AG04450 (cell line): ENCODE measurements around the gene MDC1. TPM values are rescaled to one million over a fixed set of nuclear protein-coding genes. Genes with fewer than 3 reads are reported as not detected.

ENCODE experiments used
- CTCF ChIA-PET: fragments of 300-600, 350-600 bp; formaldehyde crosslinking; extraction: SDS; loops from one replicate; lab custom pipeline; 2022; ENCODE audit warnings: antibody characterized with exemption, inconsistent platforms; lab: Charles Lee
- POLR2A ChIA-PET: fragments of 350-600 bp; formaldehyde crosslinking; extraction: SDS; loops from one replicate; lab custom pipeline; 2021; ENCODE audit warnings: antibody characterized with exemption, inconsistent platforms; lab: Yijun Ruan, JAX
- DNase-seq: peaks from one replicate; pipeline ENCODE4 v3.0.0-alpha.2; 2011; ENCODE audit warnings: low read depth, low spot score
- H3K27ac ChIP-seq: one replicate; pipeline ENCODE4 v1.5.1; 2012; ENCODE audit warnings: low read depth, low read length, control low read depth
- H3K27me3 ChIP-seq: one replicate; pipeline ENCODE4 v1.6.0; 2012; ENCODE audit warnings: low read length; ENCODE audit not compliant: control insufficient read depth, insufficient read depth
- H3K4me3 ChIP-seq: 2 replicates; pipeline ENCODE4 v1.5.1; 2011; ENCODE audit warnings: mild to moderate bottlenecking, low read depth, low read length, control low read depth
- H3K9me3 ChIP-seq: 2 replicates; pipeline ENCODE4 v1.5.1; 2012; ENCODE audit warnings: low read length; ENCODE audit not compliant: control insufficient read depth, insufficient read depth
- CTCF ChIP-seq: IDR thresholded peaks from 2 replicates; pipeline ENCODE4 v1.5.1; 2011; ENCODE audit warnings: low read depth, low read length, control low read depth, inconsistent platforms
- polyA plus RNA-seq: library from polyadenylated mRNA; depleted of rRNA; stranded (reverse); fragments of >200 nt; gene quantifications from 2 replicates; pipeline ENCODE4 v1.2.3, GENCODE V29; 2011

MDC1 gene
- polyA plus RNA-seq, 1 experiment, result 4.1 TPM

- CTCF ChIA-PET, result interaction anchor here (1.5 kb wide), 1 partner anchor 11 kb away, joined by 6 read pairs; no protein-coding TSS in a partner anchor
- TF ChIP-seq CTCF, result no peak
- POLR2A ChIA-PET, result interaction anchor here (2.1 kb wide), 1 partner anchor 18 kb away, joined by 8 read pairs; no protein-coding TSS in a partner anchor
- Histone ChIP-seq H3K9me3 (0 out of 2 replicates have a peak, but pooled peaks cover 4% of the 10 kb centered on the region), H3K27ac (peak overlapping the region; percentile 48), H3K27me3 (no peaks in the 10 kb centered on the region), H3K4me3 (no peak overlapping the region)
- no peak for DNase-seq
These were observed 46.1 kb upstream of the MDC1 start for GRCh38 chr6:30763155-30763617.

- DNase-seq, result no peak
These were observed 44.8 kb upstream of the MDC1 start for GRCh38 chr6:30761791-30762429.

GRCh38 chr6:30760549-30760948, 43.5 kb upstream of the MDC1 start:
- no peak overlapping the region for H3K27ac ChIP-seq
- H3K27me3 ChIP-seq, result no peaks in the 10 kb centered on the region
- H3K4me3 ChIP-seq, result no peak overlapping the region
- CTCF ChIA-PET, result no interaction called here
- H3K9me3 ChIP-seq, result 0 out of 2 replicates have a peak, but pooled peaks cover 4% of the 10 kb centered on the region
- TF ChIP-seq CTCF, result no peak
- POLR2A ChIA-PET, result interaction anchor here (0.6 to 2.8 kb wide), 4 partner anchors 9 to 26 kb away, joined by 3 to 21 read pairs (median 13); no protein-coding TSS in a partner anchor
- DNase-seq, result no peak

More at GRCh38 chr6:30761791-30762429, 44.8 kb upstream of the MDC1 start:
- Histone ChIP-seq H3K9me3 (0 out of 2 replicates have a peak, but pooled peaks cover 4% of the 10 kb centered on the region), H3K27me3 (no peaks in the 10 kb centered on the region), H3K4me3 (no peak overlapping the region), H3K27ac (no peak overlapping the region)
- POLR2A ChIA-PET, result no interaction called here
- CTCF ChIA-PET, result no interaction called here
- TF ChIP-seq CTCF, result no peak

- H3K4me3 ChIP-seq, result no peak overlapping the region
- TF ChIP-seq CTCF, result no peak
- no peaks in the 10 kb centered on the region for H3K27me3 ChIP-seq
- ChIA-PET POLR2A (interaction anchor here (0.5 to 2.8 kb wide), 13 partner anchors 10 to 162 kb away, joined by 3 to 21 read pairs (median 4); partner anchors contain the start of genes FLOT1, IER3 and MDC1), CTCF (interaction anchor here (1.1 to 1.2 kb wide), 2 partner anchors 63 to 69 kb away, joined by 5 read pairs; no protein-coding TSS in a partner anchor)
- DNase-seq, result peak; percentile 93
- H3K9me3 ChIP-seq, result 0 out of 2 replicates have a peak, but pooled peaks cover 4% of the 10 kb centered on the region
- H3K27ac ChIP-seq, result peak overlapping the region; percentile 94
These were observed 42.6 kb upstream of the MDC1 start for GRCh38 chr6:30759575-30760239.
